GM18517 (cell line): ENCODE results near the gene MATCAP1.

ENCODE experiments used
- ATAC-seq: cut with Tn5 transposase; IDR thresholded peaks from one replicate; pipeline ENCODE4 v1.9.1; 2021; ENCODE audit warnings: mild to moderate bottlenecking, moderate library complexity; ENCODE audit not compliant: unreplicated experiment

MATCAP1 gene

DNA sequence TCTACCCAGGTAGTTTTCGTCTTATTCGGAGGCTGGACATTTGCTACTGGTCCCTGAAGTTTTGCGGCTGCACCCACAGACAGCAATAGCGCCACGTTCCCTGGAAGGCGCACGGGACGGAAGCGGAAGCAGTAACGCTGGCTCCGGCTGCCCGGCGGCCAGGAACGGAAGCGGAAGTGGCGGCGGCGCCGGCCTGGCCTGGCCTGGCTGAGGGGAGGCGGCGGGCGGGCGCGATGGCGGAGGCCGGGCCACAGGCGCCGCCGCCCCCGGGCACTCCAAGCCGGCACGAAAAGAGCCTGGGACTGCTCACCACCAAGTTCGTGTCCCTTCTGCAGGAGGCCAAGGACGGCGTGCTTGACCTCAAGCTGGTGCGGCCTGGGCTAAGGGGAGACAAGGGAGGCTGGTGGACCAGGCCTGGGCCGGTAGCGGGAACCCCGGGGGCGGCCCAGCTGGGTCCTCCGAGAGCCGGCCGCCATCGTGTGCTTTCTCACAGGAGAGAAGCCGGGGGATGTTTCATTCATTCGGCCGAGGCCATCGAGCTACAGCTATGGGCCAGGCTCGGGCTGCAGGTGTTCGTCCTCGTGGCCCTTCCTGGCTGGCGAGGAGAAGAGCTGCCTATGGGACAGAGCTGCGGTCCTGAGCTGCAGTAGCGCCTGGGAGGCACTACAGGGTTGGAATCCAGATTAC, 8.4 kb upstream of the MATCAP1 start, which contains the start of gene E2F4:
Gene E2F4 (plus strand): TSS at position 161 of the 687 bp plus-strand sequence. CDS start 73 bp downstream, at position 234.
- peak; percentile 64 for ATAC-seq

DNA sequence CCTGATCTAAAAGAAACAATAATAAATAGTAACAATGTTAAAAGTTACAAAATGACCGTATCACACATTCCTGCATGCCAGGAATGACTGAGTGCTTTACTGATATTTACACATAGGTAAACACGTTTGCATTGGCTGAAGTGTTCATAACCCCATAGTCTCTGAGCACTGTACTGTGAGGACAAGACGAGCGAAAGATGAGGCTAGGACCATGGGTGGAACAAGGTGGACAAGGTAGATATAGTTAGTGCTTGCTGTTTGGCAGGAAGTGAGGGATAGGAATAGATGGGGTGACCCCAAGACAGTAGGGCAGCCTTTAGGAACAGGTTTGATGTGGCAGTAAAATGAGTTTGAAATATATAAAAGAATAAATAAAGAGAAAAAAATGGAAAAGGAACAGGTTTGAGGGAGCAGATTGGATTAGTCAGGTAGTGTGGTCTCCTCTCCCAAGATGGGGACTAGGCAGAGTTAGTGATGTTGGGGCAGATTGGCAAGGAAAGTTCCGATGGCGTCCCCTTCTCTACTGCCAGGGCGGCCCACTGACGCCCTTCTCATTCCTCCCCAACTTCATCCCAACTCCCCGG, 7.7 kb upstream of the MATCAP1 start:
- ATAC-seq: peak; percentile 3

DNA sequence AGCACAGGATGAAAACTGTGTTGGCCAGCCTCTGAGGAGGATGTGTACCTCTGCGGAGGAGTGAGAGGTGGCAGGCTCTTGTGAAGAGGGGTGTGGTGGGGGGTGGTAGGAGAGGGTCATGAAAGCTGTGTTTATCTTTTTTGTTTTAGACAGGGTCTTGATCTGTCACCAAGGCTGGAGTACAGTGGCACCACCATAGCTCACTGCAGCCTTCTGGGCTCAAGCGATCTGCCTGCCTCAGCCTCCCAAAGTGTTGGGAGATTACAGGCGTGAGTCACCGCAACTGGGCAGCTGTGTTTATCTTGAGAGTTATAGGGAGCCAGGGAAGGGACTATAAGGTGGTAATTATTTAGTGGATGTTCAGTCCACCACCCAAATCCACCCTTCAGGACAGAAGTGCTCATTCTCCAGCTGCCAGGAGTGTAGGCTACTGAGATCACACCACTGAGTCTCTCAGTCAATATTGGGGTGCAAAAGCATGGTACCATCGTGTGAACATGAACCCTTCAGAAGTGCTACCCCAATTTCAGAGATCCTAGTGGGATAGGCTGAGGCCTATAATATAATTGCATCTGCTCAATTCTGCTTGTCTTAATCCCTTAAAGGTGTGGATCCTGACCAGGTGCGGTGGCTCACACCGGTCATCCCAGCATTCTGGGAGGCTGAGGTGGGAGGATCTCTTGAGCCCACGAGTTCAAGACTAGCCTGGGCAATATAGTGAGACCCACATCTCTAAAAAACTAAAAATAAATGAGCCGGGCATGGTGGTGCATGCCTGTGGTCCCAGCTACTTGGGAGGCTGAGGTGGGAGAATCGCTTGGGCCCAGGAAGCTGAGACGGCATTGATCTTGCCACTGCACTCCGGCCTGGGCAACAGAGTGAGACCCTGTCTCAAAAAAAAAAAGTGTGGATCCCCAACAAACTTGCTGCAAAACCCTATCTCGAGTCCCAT, 7.0 kb upstream of the MATCAP1 start:
- no peak for ATAC-seq

DNA sequence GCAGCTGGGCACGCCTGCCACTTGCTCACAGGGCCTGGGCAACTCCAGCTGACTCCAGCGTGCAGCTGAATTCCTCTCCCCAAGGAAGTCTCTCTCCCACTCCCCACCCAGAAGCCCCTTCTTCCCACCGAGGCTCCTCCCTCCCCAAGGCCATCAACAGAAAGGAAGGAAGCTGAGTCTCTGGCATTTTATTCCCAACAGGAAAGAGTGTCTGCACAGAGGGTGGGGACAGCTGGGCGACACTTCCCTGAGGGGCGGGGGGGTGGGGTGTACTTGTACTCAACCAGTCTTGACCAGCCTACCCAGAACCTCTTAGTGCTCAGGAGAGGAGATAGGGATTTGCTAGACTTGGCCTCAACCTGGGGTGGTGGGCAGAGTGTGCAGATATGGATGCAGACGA, 6.3 kb upstream of the MATCAP1 start, which contains the start of gene EXOC3L1:
Gene EXOC3L1 (minus strand): TSS at position 96 of the 400 bp plus-strand sequence. CDS start 460 bp downstream, outside the sequence.
- ATAC-seq: no peak

DNA sequence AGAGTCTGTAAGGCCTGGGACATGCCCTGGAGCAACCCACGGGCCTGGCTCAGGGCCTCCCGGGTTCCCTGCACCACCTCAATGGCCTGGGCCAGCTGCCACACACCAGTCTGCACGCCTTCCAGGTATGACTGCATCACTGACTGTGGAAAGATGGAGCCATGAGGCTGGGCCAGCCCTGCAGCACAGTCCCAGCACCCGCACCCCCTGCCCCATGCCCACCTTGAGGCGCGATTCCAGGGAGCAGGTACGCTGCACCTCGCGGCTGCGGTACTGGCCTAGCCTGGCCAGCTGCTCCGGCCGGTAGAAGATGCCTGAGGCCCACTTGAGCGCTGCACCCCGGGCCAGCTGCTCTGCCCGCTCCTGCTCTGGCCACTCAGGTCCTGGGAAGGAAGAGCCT, 5.0 kb upstream of the MATCAP1 start:
- ATAC-seq: no peak

DNA sequence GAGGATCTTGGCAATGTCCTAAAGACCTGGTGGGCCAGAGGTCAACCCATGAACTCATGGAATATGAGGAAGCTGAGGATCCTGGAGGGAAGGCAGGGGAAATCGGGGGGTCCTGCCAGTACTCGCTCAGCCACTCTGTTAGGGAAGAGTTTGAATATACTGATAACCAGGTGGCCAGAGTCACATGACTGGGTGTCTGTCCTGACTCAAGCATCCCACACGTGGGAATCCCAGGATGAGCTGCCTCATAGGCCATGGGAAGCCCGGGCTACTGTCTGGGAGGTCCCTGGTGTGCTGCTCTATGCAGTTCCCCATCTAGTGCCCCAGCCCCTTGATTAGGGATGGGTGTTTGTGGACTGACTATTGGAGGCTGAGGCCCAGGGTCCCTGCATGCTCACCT, 4.6 kb upstream of the MATCAP1 start:
- no peak for ATAC-seq

DNA sequence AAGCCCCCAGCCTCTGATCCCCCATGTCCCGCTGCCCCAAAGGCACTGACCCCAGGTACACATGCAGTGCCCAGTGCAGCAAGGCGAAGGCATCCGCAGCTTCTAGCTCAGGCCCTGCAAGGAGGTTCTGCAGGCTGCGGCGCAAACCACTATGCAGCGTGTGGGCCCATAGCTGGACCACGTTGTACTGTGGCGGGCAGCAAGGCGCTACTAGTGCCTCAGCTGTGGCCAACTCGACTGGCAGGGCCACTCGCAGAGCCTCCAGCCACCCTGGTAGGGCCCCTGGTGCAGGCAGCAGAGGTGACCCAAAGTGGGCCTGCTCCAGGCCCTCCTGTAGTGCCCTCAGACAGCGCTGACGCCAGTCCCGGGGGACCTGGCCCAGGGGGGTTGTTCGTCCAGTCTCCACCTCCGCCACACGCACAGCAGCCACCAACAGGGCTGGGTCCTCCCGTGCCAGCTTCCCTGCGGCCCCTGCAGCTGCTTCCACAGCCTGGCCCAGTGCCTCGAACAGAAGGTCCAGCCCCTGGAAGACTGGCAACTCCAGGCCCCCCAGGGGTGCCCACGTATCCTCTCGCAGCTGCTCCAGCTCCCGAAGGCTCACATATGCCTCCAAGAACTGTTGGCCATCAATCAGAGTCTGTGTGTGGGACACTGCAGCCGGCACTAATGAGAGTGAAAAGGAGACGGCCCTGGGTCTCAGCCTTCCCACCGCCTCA, 3.6 kb upstream of the MATCAP1 start:
- ATAC-seq: no peak

DNA sequence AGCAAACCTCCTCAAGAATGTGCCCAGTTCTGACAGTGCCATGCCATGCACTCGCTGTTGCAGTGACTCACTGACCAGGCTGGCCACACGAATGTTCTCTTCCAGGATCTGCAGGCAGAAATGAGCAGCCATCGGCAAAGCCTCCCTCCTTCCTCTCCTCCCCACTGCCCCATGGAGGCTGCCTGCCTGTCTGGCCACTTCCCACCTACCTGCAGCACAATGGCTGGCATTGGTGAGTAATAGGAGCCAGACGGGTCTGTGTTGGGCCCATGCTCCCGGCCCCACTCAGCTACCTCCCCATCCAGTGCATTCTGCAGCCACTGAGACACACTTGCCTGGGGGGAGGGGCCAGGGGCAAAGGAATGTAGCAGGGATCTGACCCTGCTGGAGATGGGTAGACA, 2.8 kb upstream of the MATCAP1 start:
- ATAC-seq: no peak

DNA sequence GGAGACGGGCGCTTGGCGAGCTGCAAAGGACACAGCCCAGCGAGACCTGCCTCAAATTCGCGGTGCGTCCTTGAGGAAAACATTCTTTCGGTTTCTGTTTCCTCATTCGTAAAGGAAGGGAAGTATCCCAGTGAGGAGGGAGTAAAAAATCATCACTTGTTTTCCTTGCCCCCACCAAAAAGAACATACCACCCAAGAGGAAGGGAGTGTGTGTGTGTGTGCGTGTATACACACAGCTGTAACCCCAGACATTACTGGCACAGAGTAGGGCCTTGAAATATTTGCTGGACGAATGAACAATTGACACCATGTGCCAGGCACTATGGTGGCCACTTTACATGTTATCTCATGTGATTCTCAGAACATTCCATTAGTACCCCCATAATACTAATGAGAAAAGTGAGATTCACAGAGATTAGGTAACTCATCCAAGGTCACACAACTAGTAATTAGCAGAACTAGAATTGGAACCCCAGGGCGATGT, 1.9 kb upstream of the MATCAP1 start:
- ATAC-seq: no peak

DNA sequence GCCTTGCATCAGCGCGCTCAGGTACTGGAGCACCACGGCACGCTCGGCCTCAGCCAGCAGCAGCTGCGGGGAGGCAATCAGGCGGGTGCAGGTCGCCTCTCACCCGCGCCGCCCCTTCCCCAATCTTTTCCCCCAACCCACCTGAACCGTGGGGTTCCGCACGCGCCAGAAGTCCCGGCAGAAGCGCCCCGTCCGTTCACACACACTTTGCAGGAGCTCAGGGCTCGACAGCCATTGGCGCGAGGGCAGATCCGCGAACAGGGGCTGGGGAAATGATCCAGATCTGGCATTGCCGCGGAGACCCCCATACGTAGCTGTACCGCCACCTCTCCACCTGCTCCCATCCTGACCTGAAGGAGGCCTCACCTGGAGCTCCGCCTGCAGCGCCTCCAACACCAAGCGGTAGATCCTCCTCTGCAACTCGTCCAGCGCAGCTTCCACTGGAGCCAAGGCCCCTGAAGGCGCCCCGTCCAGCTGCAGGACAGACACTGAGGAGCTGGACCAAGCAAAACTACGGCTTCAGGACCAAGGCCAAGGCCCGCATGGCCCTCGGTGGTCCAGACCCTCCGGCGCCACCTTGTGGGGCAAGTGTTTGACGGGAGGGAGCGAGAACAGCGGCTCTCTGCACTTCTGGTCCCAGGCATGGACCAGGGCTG, 1.4 kb upstream of the MATCAP1 start:
- peak; percentile 30 for ATAC-seq

DNA sequence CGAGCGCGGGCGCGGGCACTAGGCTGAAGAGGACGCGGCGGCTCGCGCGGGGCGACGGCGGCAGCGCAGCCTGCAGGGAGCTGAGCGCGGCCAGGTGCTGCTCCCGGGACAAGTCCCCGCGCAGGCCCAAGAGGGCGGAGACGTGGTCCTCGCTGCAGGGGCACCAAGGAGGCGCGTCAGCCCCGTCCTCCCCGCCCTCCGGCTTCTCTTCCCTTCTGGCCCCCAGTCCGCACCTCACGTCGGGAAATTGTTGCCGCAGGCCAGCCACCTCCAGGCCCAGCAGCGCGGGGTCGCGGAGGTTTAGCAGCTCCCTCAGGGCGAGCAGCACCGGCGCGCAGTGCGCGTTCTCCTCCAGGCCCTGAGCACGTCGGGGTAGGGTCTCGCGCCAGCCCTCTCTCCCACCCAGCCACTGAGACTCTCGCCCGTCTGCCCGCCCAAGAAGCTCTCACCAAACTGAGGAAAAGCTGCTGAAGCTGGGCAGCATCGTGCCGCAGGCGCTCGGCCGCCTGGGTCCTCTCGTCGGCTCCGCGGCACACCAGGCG, 761 bp upstream of the MATCAP1 start:
- no peak for ATAC-seq

DNA sequence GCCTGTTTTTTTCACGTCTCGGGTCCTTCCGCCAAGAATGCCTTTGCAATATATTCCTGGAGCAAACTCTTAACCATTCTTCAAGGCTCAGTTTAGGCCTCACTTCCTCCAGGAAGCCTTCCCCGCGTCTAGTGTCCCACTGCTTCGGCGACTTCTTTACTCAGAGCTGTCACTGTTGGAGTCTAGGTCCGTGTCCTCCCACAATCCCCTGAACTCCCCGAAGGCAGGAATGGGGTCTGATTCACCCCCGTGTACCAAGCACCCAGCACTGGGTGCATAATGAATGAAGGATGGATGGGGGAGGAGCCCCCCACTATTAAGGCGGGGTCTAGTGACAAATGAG, 508 bp downstream of the MATCAP1 start:
- no peak for ATAC-seq

DNA sequence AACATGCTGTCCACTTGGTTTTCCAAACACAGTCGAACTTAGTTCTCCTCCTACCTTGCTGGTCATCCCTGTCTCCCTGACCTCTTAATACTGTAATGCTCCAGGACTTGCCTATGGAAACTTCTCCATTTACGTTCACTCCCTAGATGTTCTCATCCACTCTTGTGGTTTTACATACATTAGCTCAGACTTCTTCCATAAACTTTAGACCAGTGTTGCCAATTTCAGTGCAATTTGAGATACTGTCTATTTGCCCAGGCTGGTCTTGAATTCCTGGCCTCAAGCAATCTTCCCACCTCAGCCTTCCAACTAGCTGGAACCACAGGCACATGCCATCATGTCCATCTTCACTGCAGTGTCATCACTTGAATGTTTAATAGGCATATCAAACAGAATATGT, 1.5 kb downstream of the MATCAP1 start:
- ATAC-seq: no peak

DNA sequence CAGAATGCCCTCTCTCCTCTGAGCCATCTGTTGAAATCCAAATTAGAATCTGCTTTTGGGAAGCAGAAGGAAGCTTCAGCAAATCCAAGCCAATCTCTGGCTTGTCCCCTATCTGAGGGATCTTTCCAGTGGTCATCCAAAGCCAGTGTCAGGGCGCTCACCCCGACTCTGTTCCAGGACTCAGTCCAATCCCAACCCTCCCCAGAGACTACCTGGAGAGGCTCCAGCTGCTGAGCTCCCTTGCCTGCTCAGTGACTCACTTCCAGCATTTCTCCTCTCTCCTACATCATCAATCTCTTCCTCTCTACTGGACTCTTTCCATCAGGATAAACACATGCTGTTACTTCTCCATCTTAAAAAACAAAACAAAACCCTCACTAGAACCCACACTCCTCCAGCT, 2.4 kb downstream of the MATCAP1 start:
- no peak for ATAC-seq

DNA sequence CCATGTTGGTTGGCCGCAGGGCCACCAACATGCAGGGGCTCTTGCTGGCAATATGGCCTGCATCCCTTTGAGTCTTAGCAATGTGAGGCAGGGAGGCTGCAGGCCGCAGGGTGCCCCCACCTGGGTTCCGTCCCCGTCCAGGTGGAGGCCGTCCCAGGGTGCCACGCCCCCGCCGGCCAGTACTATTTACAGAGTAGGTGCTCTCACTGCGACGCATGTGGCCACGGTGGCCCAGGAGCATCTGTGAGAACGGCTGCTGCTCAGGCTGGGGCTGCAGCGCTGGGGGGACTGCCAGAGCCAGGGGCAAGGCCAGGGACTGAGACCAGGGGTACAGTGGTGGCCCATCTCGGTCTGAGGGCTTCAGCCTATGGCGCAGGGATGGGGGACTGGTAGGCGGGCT, 3.6 kb downstream of the MATCAP1 start:
- ATAC-seq: no peak

DNA sequence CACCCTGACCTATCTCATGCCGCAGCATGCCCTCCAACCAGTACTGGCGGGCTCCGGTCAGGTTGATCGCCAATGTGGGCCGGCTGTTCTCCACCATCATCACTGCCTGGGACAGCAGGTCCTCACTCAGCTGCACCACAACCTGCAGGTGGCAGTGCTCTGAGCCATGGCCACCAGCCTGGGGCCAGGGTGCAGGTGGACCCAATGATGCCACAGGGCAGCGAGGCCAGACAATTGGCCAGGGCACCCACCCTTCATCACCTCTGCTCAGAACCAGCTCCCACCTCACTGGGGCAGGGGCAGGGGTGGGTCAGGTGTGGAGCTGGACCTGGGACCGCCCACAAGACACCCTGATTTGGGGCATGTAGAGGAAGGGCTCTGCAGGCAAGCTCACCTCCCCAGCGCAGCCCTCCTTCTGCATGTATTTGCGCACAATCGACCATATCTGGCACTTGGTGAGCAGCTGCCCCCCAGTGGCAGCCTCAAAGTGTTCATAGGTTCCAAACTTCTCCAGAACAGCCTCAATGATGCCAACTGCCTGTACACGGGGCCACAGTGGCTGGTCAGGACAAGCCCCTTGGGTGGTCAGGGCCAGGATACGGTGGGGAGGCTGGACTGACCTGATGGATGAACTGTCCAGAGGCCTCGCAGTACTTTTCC, 4.2 kb downstream of the MATCAP1 start:
- no peak for ATAC-seq

DNA sequence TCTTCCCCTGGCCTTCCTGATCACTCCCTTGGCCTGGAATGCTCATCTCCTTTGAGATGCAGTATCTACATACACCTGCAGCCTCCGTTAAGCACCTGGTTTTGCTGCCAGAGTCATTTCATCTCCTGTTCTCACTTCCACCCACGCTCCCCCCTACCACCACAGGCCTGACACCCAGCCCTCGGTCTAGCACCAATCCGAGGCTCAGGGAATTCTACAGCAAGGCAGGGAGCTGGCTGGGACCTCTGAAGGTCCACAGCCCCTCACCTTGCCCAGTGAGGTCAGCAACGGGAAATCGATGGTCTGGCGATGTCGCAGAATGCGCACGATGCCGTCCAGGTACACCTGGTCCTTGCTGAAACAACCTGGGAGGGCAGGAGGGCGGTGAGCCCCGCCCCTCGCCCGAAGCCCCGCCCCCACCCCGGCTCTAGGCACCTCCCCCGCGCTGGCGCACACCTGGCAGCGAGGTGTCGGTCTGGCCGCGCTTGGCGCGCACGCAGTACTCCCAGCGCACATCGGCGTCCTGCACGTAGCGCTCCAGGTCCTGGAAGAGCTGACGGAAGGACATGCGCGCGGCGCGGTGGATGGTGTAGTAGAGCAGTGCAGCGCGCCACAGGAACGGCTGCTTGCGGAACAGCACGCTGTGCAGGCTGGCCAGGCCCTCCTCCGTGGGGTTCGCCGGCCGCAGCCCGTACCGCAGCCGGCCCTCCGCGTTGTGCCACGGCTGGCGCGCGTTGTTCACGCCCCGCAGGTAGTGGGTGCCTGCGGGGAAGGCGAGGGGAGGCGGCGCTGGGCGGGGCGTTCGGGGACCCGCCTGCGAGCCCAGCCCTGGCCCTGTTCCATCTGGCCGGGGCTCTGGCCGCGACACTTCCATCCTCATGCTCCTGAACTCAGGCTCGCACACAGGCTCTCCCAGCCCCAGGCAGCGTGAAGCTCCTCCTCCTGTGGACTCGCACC, 5.7 kb downstream of the MATCAP1 start:
- no peak for ATAC-seq

DNA sequence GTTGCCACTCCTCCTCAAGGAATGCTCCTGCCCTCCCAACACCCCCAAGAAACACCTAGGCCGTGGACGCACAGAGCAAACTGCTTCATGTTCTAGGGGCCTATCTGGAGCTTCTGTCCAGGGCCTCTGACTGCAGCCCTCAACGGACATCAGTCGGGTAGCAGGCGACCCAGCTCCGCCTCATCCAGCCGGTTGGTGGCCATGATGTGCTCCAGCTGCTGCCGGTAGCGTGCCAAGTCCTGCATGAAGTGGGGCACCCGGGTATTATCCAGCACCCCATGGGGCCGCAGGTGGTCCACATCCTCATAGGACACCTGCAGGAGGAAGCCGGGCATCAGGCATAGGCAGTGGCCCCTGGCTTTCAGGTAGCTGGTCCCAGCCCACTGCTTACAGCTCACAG, 7.1 kb downstream of the MATCAP1 start:
- no peak for ATAC-seq
